Neural progenitor cell (in vitro differentiated cells): ENCODE results near the gene HS6ST3. TPM values are rescaled to one million over a fixed set of nuclear protein-coding genes. Genes with fewer than 3 reads are reported as not detected.

Source experiments
- DNase-seq: peaks from one replicate; pipeline ENCODE4 v3.0.0-alpha.2; 2016; ENCODE audit warnings: low spot score
- H2AFZ ChIP-seq: fragments of 200-600 bp; sonication (generic); replicated peaks from 2 replicates; pipeline ENCODE4 v1.6.1; 2016; ENCODE audit warnings: antibody characterized with exemption
- H3F3A ChIP-seq: fragments of 200-600 bp; sonication (generic); 2 replicates; pipeline ENCODE4 v1.6.1; 2016; ENCODE audit warnings: antibody characterized with exemption, low read depth
- H3K27ac ChIP-seq: fragments of 200-600 bp; sonication (generic); 2 replicates; pipeline ENCODE4 v1.5.1; 2016; ENCODE audit warnings: mild to moderate bottlenecking
- H3K27me3 ChIP-seq: fragments of 200-600 bp; sonication (generic); 2 replicates; pipeline ENCODE4 v1.6.1; 2016; ENCODE audit warnings: mild to moderate bottlenecking, moderate library complexity
- H3K36me3 ChIP-seq: fragments of 200-600 bp; sonication (generic); 2 replicates; pipeline ENCODE4 v1.5.1; 2016
- H3K4me1 ChIP-seq: fragments of 200-600 bp; sonication (generic); 2 replicates; pipeline ENCODE4 v1.6.1; 2016; ENCODE audit warnings: mixed run types
- H3K4me2 ChIP-seq: fragments of 200-600 bp; sonication (generic); 2 replicates; pipeline ENCODE4 v1.6.1; 2016
- H3K4me3 ChIP-seq: fragments of 200-600 bp; sonication (generic); 2 replicates; pipeline ENCODE4 v1.5.1; 2016
- H3K79me2 ChIP-seq: fragments of 200-600 bp; sonication (generic); 2 replicates; pipeline ENCODE4 v1.6.1; 2016; ENCODE audit warnings: low read depth
- H3K9ac ChIP-seq: fragments of 200-600 bp; sonication (generic); 2 replicates; pipeline ENCODE4 v1.6.1; 2016
- H3K9me3 ChIP-seq: fragments of 200-600 bp; sonication (generic); 2 replicates; pipeline ENCODE4 v1.5.1; 2016; ENCODE audit warnings: low read depth
- H4K20me1 ChIP-seq: fragments of 200-600 bp; sonication (generic); 2 replicates; pipeline ENCODE4 v1.6.1; 2016; ENCODE audit warnings: low read depth
- H3K27ac Mint-ChIP-seq: 3 replicates; pipeline ENCODE4 v1.8.0; 2021; ENCODE audit warnings: mixed read lengths
- H3K27me3 Mint-ChIP-seq: 2 replicates; pipeline ENCODE4 v1.8.0; 2022; ENCODE audit warnings: low read depth, mild to moderate bottlenecking, inconsistent platforms, moderate library complexity, mixed read lengths; ENCODE audit not compliant: insufficient read depth
- H3K36me3 Mint-ChIP-seq: 3 replicates; pipeline ENCODE4 v1.8.0; 2021; ENCODE audit warnings: mixed read lengths
- H3K4me1 Mint-ChIP-seq: 3 replicates; pipeline ENCODE4 v1.8.0; 2021; ENCODE audit warnings: mixed read lengths
- H3K4me3 Mint-ChIP-seq: 3 replicates; pipeline ENCODE4 v1.8.0; 2021; ENCODE audit warnings: mild to moderate bottlenecking, moderate library complexity, mixed read lengths
- H3K9me3 Mint-ChIP-seq: 3 replicates; pipeline ENCODE4 v1.8.0; 2020; ENCODE audit warnings: mixed read lengths
- CTCF ChIP-seq: fragments of 200-600 bp; sonication (generic); IDR thresholded peaks from 2 replicates; pipeline ENCODE4 v1.5.1; 2017; ENCODE audit warnings: antibody characterized with exemption, mild to moderate bottlenecking
- EZH2 ChIP-seq: fragments of 200-600 bp; sonication (generic); IDR thresholded peaks from 2 replicates; pipeline ENCODE4 v1.6.1; 2017; ENCODE audit warnings: antibody characterized with exemption, mild to moderate bottlenecking, moderate library complexity
- EZH2phosphoT487 ChIP-seq: fragments of 200-600 bp; sonication (generic); IDR thresholded peaks from 2 replicates; pipeline ENCODE4 v1.6.1; 2017; ENCODE audit warnings: antibody characterized with exemption
- total RNA-seq: library from RNA; depleted of rRNA; stranded (reverse); fragments of >200 nt; gene quantifications from 2 replicates; pipeline ENCODE4 v1.2.3, GENCODE V29; 2015; ENCODE audit warnings: low replicate concordance

The HS6ST3 gene
- total RNA-seq, 1 donor from 2014 or later = 0.39 TPM

GRCh38 chr13:96342852-96343465 lies 253.1 kb downstream of the HS6ST3 start:
- no peaks in the 10 kb centered on the region for H3K79me2 ChIP-seq
- no peak overlapping the region for H3K4me3 ChIP-seq
- no peak for DNase-seq
- Mint-ChIP-seq H3K36me3 (no peaks in the 10 kb centered on the region), H3K27ac (no peak overlapping the region), H3K4me1 (no peaks in the 10 kb centered on the region), H3K27me3 (no peaks in the 10 kb centered on the region), H3K4me3 (no peak overlapping the region), H3K9me3 (no peaks in the 10 kb centered on the region)
- no peak overlapping the region for H3K4me2 ChIP-seq
- H3K9me3 ChIP-seq = no peaks in the 10 kb centered on the region
- no peaks in the 10 kb centered on the region for H3F3A ChIP-seq
- no peak overlapping the region for H2AFZ ChIP-seq
- H3K36me3 ChIP-seq = no peaks in the 10 kb centered on the region
- H3K9ac ChIP-seq = no peak overlapping the region
- no peak overlapping the region for H3K27ac ChIP-seq
- TF ChIP-seq CTCF = no peak
- TF ChIP-seq EZH2phosphoT487 = no peak
- H4K20me1 ChIP-seq = no peaks in the 10 kb centered on the region
- no peaks in the 10 kb centered on the region for H3K4me1 ChIP-seq
- no peaks in the 10 kb centered on the region for H3K27me3 ChIP-seq

- TF ChIP-seq CTCF = no peak
- TF ChIP-seq EZH2phosphoT487 = no peak
- TF ChIP-seq EZH2 = no peak
- no peak overlapping the region for H3K4me2 ChIP-seq
- Mint-ChIP-seq H3K4me1 (no peaks in the 10 kb centered on the region), H3K36me3 (no peaks in the 10 kb centered on the region), H3K27ac (no peak overlapping the region), H3K27me3 (no peaks in the 10 kb centered on the region), H3K9me3 (no peaks in the 10 kb centered on the region), H3K4me3 (no peak overlapping the region)
- H4K20me1 ChIP-seq = no peaks in the 10 kb centered on the region
- H3K79me2 ChIP-seq = no peaks in the 10 kb centered on the region
- H3K36me3 ChIP-seq = no peaks in the 10 kb centered on the region
- no peaks in the 10 kb centered on the region for H3K9me3 ChIP-seq
- no peaks in the 10 kb centered on the region for H3F3A ChIP-seq
- H3K27me3 ChIP-seq = no peaks in the 10 kb centered on the region
- H2AFZ ChIP-seq = no peak overlapping the region
- DNase-seq = no peak
- no peak overlapping the region for H3K4me3 ChIP-seq
- no peaks in the 10 kb centered on the region for H3K4me1 ChIP-seq
- no peak overlapping the region for H3K27ac ChIP-seq
- H3K9ac ChIP-seq = no peak overlapping the region
Measured at GRCh38 chr13:96346921-96347320, 257.0 kb downstream of the HS6ST3 start.

DNA sequence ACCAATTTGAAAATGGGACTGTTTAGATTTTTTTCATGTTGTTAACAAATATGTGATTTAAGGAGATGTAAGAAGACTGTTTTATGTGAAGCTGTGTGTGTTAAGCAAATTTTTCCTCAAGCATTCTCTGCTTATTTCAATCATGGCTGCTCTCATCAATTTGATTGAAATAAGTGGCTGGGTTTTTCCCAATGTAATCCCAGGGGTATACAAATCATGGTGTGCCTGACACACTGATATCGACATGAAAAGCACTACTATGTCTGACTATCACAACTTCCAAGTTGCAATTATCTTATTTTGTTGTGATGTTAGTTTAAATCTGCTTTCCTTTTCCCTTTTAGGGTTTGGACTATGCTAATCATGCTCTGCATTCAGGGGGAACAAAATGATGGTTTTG lies 283.7 kb downstream of the HS6ST3 start:
- H2AFZ ChIP-seq = no peak overlapping the region
- H3K79me2 ChIP-seq = no peaks in the 10 kb centered on the region
- no peak overlapping the region for H3K4me3 Mint-ChIP-seq
- H3K4me2 ChIP-seq = no peak overlapping the region
- no peak overlapping the region for H3K9ac ChIP-seq
- no peak overlapping the region for H3K27ac ChIP-seq
- H3K9me3 ChIP-seq = no peaks in the 10 kb centered on the region
- H3F3A ChIP-seq = no peaks in the 10 kb centered on the region
- H3K27me3 Mint-ChIP-seq = peaks cover 2% of the 10 kb centered on the region
- H3K4me1 Mint-ChIP-seq = no peaks in the 10 kb centered on the region
- DNase-seq = no peak
- no peak overlapping the region for H3K27ac Mint-ChIP-seq
- no peaks in the 10 kb centered on the region for H3K9me3 Mint-ChIP-seq
- H3K27me3 ChIP-seq = no peaks in the 10 kb centered on the region
- peaks cover 7% of the 10 kb centered on the region for H3K4me1 ChIP-seq
- H3K4me3 ChIP-seq = no peak overlapping the region
- TF ChIP-seq EZH2phosphoT487 (no peak), EZH2 (no peak), CTCF (no peak)
- H3K36me3 Mint-ChIP-seq = no peaks in the 10 kb centered on the region
- no peaks in the 10 kb centered on the region for H4K20me1 ChIP-seq
- no peaks in the 10 kb centered on the region for H3K36me3 ChIP-seq
